NCI-H187 treated with DMSO at 0.1 percent for 48 hours (cell line): ENCODE results near the gene DKC1.
"Not testable (repeated sequence)": the region's sequence is repeated elsewhere in the genome, so short reads cannot be mapped to it uniquely, and the experiment has no call there.

Experiments used
- DNase-seq: peaks from one replicate; lab custom pipeline; 2025; lab: John Stamatoyannopoulos, UW

The DKC1 gene

GRCh38 chrX:154819771-154820341 lies 57.2 kb downstream of the DKC1 start:
- no peak for DNase-seq

GRCh38 chrX:154821523-154821922 lies 58.9 kb downstream of the DKC1 start:
- DNase-seq: no peak

GRCh38 chrX:154822029-154822428 lies 59.4 kb downstream of the DKC1 start:
- no peak for DNase-seq

GRCh38 chrX:154824638-154825037 lies 62.0 kb downstream of the DKC1 start:
- DNase-seq: no peak

- DNase-seq: not testable (repeated sequence)
Measured at GRCh38 chrX:154825586-154825985, 62.9 kb downstream of the DKC1 start.
